ENCODE results near the gene ZNF491. TPM values are rescaled to one million over a fixed set of nuclear protein-coding genes. Genes with fewer than 3 reads are reported as not detected.

The ZNF491 gene
- total and polyA plus RNA-seq, 2 of the 8 experiments (the other 6 are each of a cell fraction or from before 2014, with no cell fraction given): 0.18 to 0.78 TPM

- TF ChIP-seq E2F6 (IDR thresholded peaks at IDR 0.05): no peak
Observed at GRCh38 chr19:11832253-11832912, 34.1 kb downstream of the ZNF491 start (continued).

Data from H1 (cell line).